Measurements from ENCODE around the gene RNF215.

RNF215 gene

DNA sequence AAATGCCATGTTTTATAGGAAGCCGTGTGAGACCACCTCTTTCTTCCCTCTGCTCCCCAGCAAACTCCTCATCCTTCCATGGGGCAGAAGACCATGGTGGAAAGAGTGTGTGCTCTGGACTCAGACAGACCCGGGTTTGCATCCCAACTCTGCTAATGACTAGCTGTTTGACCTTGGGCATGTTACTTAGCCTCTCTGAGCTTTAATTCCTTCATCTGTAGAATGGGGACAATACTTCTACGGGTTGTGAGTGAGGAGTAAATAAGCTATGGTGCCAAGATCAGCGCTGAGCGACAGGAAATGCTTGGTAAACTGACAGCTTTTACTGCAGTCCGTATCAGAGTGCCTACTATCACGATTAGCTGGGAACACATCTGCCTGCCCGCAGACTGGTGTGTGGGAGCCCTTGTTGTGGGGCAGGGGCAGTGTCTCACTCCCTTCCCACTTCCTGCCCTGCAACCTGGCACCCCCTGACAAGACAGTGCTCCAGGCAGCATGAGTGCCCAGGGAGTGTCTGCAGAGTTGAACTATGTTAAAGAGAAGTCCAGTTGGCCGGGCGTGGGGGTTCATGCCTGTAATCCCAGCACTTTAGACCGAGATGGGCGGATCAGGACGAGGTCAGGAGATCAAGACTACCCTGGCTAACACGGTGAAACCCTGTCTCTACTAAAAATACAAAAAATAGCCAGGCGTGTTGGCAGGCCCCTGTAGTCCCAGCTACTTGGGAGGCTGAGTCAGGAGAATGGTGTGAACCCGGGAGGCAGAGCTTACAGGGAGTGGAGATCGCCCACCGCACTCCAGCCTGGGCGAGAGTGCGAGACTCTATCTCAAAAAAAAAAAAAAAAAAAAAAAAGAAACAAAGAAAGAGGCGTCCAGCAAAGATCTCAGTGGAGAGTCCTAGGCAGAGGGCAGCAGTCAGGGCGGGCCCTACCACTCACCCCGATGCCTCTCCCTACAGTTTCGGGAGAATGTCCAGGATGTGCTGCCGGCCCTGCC, 11.8 kb upstream of the RNF215 start:
- Histone ChIP-seq H3K27ac (ENCODE audit: low read length) (no peak overlapping the region), H3K9me3 (ENCODE audit: insufficient read depth, low read length) (no peaks in the 10 kb centered on the region), H3K9ac (ENCODE audit: low read length) (no peak overlapping the region), H3K4me1 (ENCODE audit: low read length) (peaks cover 13% of the 10 kb centered on the region), H2AFZ (ENCODE audit: low read depth, low read length) (no peak overlapping the region), H4K20me1 (ENCODE audit: insufficient read depth, low read length) (no peaks in the 10 kb centered on the region), H3K4me3 (ENCODE audit: low read length) (no peak overlapping the region), H3K36me3 (replicated peaks; ENCODE audit: low read depth, low read length) (no peaks in the 10 kb centered on the region), H3K4me2 (ENCODE audit: low read length) (no peak overlapping the region), H3K79me2 (ENCODE audit: low read length) (no peaks in the 10 kb centered on the region), H3K27me3 (ENCODE audit: low read depth, low read length) (0 out of 2 replicates have a peak, but pooled peaks cover 7% of the 10 kb centered on the region)
- no peak for TF ChIP-seq CTCF (IDR thresholded peaks at IDR 0.05; ENCODE audit: low read depth, low read length)
- TF ChIP-seq EZH2phosphoT487 (IDR thresholded peaks at IDR 0.05; ENCODE audit: low read depth), result no peak

DNA sequence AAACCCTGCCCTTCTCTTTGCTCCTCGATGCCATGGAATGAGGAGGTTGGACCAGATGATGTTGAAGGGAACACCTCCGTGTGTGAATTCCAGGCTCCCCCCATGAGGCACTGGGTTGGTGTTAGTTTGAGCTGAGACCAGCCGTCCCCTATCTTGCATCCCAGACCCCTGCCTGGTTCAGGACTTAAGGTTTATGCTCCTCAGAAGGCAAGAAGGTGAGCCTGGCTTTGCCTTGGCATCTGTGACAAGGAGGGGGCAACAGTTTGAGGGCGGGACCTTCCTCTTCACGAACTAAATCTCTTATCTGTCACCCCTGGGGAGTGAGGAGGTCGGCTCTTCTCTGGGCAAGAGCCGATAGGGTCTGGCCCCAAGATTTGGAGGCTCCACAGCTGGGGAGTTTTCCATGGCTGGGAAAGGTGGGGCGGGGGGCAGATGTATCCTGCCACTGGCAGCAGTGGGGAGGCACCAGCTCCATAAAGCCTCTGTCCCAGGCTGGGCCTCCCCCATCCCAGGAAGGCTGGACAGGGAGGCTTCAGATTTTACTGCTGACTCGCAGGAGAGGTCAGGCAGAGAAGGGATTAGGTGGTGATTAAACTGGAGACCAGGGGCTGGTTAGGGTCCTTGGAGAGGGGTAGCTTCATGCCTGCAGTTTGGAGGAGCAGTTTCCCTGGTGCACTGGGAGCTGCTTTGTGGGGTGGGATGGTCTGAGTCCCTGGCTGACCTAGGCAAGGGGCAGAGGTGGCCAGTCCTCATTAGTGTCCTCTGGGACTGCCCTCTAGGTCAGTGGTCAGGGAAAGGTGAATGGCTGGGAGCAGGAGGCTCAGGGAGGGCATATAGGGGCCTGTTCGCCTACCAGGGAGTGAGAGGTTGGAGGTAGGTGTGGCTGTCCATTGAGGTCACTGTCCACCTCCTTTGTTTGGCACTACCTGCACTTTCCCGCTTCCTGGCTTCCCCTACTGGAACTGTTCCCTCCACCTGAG, 10.7 kb upstream of the RNF215 start:
- peak overlapping the region; percentile 82 for H3K4me3 ChIP-seq (ENCODE audit: low read length)
- H3K9me3 ChIP-seq (ENCODE audit: insufficient read depth, low read length), result no peaks in the 10 kb centered on the region
- H4K20me1 ChIP-seq (ENCODE audit: insufficient read depth, low read length), result no peaks in the 10 kb centered on the region
- no peaks in the 10 kb centered on the region for H3K79me2 ChIP-seq (ENCODE audit: low read length)
- H3K36me3 ChIP-seq (replicated peaks; ENCODE audit: low read depth, low read length), result no peaks in the 10 kb centered on the region
- no peak for TF ChIP-seq CTCF (IDR thresholded peaks at IDR 0.05; ENCODE audit: low read depth, low read length)
- no peak for TF ChIP-seq EZH2phosphoT487 (IDR thresholded peaks at IDR 0.05; ENCODE audit: low read depth)
- H3K4me1 ChIP-seq (ENCODE audit: low read length), result peaks cover 23% of the 10 kb centered on the region
- H3K4me2 ChIP-seq (ENCODE audit: low read length), result peak overlapping the region; percentile 84
- H2AFZ ChIP-seq (ENCODE audit: low read depth, low read length), result 0 out of 2 replicates have a peak overlapping the region, but pooled peaks have one; percentile 17
- 0 out of 2 replicates have a peak, but pooled peaks cover 7% of the 10 kb centered on the region for H3K27me3 ChIP-seq (ENCODE audit: low read depth, low read length)
- no peak overlapping the region for H3K27ac ChIP-seq (ENCODE audit: low read length)
- H3K9ac ChIP-seq (ENCODE audit: low read length), result peak overlapping the region; percentile 70

DNA sequence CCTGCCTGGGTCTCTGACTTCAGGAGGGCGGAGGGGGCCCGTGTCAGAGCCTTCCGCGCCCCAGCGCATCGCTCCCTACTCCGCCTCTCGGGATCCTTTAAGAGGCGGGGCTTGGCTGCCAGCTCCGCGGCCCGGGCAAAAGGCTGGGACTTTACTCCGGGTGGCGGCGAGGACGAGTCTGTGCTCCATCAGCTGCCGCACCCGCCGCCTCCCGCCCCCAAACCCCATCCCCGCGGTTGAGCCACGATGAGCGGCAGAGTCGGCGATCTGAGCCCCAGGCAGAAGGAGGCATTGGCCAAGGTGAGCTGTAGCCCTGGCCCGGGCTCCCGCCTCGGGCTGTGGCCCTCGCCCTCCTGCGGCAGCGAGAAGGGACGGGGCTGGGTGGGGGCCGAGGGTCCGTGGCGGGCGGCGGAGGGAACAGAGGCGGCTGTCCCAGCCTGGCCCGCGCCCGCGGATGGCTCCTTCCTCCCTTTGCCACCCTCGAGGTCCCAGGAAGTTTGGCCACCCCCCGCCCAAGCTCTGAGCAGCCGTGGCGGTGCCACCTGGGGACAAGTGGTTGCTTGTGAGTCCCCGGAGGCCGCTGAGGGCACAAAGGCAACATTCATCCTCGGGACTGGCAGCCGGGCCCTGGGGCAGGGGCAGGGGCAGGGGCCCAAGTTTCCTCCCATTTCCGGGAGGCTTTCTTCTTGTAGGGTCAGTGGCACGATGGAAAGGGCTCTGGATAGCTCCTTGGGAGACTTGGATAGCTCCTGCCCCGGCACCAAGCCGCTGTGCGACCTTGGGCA, 9.9 kb upstream of the RNF215 start, which contains the start of gene SEC14L2:
Gene SEC14L2 (plus strand): TSS at position 148 of the 785 bp plus-strand sequence. CDS start 99 bp downstream, at position 247.
- Histone ChIP-seq H3K36me3 (replicated peaks; ENCODE audit: low read depth, low read length) (no peaks in the 10 kb centered on the region), H3K4me3 (ENCODE audit: low read length) (peak within 1 kb of the TSS; percentile 82), H3K9me3 (ENCODE audit: insufficient read depth, low read length) (no peaks in the 10 kb centered on the region), H2AFZ (ENCODE audit: low read depth, low read length) (peak within 1 kb of the TSS; percentile 92), H3K27ac (ENCODE audit: low read length) (no peak within 1 kb of the TSS), H3K4me1 (ENCODE audit: low read length) (peaks cover 32% of the 10 kb centered on the region), H3K9ac (ENCODE audit: low read length) (peak within 1 kb of the TSS; percentile 70), H3K4me2 (ENCODE audit: low read length) (peak within 1 kb of the TSS; percentile 84), H4K20me1 (ENCODE audit: insufficient read depth, low read length) (no peaks in the 10 kb centered on the region), H3K27me3 (ENCODE audit: low read depth, low read length) (0 out of 2 replicates have a peak, but pooled peaks cover 7% of the 10 kb centered on the region), H3K79me2 (ENCODE audit: low read length) (no peaks in the 10 kb centered on the region)
- TF ChIP-seq CTCF (IDR thresholded peaks at IDR 0.05; ENCODE audit: low read depth, low read length), result no peak
- no peak for TF ChIP-seq EZH2phosphoT487 (IDR thresholded peaks at IDR 0.05; ENCODE audit: low read depth)

Data from OCI-LY3 (cell line).